HG03108 (cell line): ENCODE results near the gene KIF5A.

ENCODE experiments used
- ATAC-seq: cut with Tn5 transposase; IDR thresholded peaks from one replicate; pipeline ENCODE4 v1.9.1; 2021; ENCODE audit warnings: moderate library complexity; ENCODE audit not compliant: unreplicated experiment

The KIF5A gene

GRCh38 chr12:57534991-57535543 lies 14.8 kb upstream of the KIF5A start:
- no peak for ATAC-seq

- no peak for ATAC-seq
Observed at GRCh38 chr12:57535764-57536596, 13.9 kb upstream of the KIF5A start.

GRCh38 chr12:57536597-57536942 lies 13.3 kb upstream of the KIF5A start:
- no peak for ATAC-seq

- ATAC-seq = no peak
Observed at GRCh38 chr12:57539134-57539768, 10.6 kb upstream of the KIF5A start.

- ATAC-seq = no peak
Observed at GRCh38 chr12:57541001-57541400, 8.8 kb upstream of the KIF5A start.

GRCh38 chr12:57541717-57542116 lies 8.1 kb upstream of the KIF5A start:
- no peak for ATAC-seq

GRCh38 chr12:57543581-57543980 lies 6.3 kb upstream of the KIF5A start:
- ATAC-seq = no peak

- ATAC-seq = no peak
Observed at GRCh38 chr12:57545809-57546437, 3.9 kb upstream of the KIF5A start.

GRCh38 chr12:57546438-57547287 lies 3.2 kb upstream of the KIF5A start, which contains the start of gene DCTN2:
DCTN2 (minus strand) TSS chr12:57547192; CDS start chr12:57547063, 129 bp downstream.
- peak; percentile 99 for ATAC-seq

GRCh38 chr12:57547288-57548012 lies 2.4 kb upstream of the KIF5A start:
- ATAC-seq = no peak

GRCh38 chr12:57548013-57548315 lies 1.9 kb upstream of the KIF5A start:
- no peak for ATAC-seq

- ATAC-seq = no peak
Observed at GRCh38 chr12:57548488-57548887, 1.4 kb upstream of the KIF5A start.

- ATAC-seq = no peak
Observed at GRCh38 chr12:57549203-57549908, 488 bp upstream of the KIF5A start.

- ATAC-seq = no peak
Observed at GRCh38 chr12:57550641-57551549, 1.1 kb downstream of the KIF5A start.

- no peak for ATAC-seq
Observed at GRCh38 chr12:57551637-57552305, 1.9 kb downstream of the KIF5A start.

GRCh38 chr12:57552306-57552651 lies 2.4 kb downstream of the KIF5A start:
- ATAC-seq = no peak

- ATAC-seq = no peak
Observed at GRCh38 chr12:57552835-57553313, 3.0 kb downstream of the KIF5A start.
